Upper lobe of right lung (tissue), 1 donor: ENCODE measurements around the gene CDH4. TPM values are rescaled to one million over a fixed set of nuclear protein-coding genes. Genes with fewer than 3 reads are reported as not detected.

ENCODE experiments used
- ATAC-seq: fragments of 200-7000 bp; cut with Tn5 transposase; one replicate; pipeline ENCODE4 v1.9.1; 2020; ENCODE audit warnings: mild to moderate bottlenecking, moderate library complexity
- DNase-seq: peaks from one replicate; pipeline ENCODE4 v3.0.0-alpha.2; 2020
- H3K27ac ChIP-seq: fragments of 200-600 bp; one replicate; pipeline ENCODE4 v1.8.0; 2022
- H3K27me3 ChIP-seq: fragments of 200-600 bp; one replicate; pipeline ENCODE4 v1.8.0; 2022; ENCODE audit warnings: mild to moderate bottlenecking
- H3K36me3 ChIP-seq: fragments of 200-600 bp; one replicate; pipeline ENCODE4 v1.8.0; 2022
- H3K4me1 ChIP-seq: fragments of 200-600 bp; one replicate; pipeline ENCODE4 v1.8.0; 2022
- H3K4me3 ChIP-seq: fragments of 200-600 bp; one replicate; pipeline ENCODE4 v1.8.0; 2022; ENCODE audit warnings: mild to moderate bottlenecking
- H3K9me3 ChIP-seq: fragments of 200-600 bp; one replicate; pipeline ENCODE4 v1.8.0; 2022
- intact Hi-C: fragments of 100-400 bp; cut with DNase I; formaldehyde crosslinking; loops from one replicate; pipeline ENCODE4 v1.11.0; 2022
- total RNA-seq: library from RNA; stranded (reverse); fragmentation: NEBNext Ultra II Directional; extraction: Animal tissue kit (Norgen Biotek cat#: 25700); gene quantifications from one replicate; pipeline ENCODE4 v1.2.1, GENCODE V29; 2021
- TF ChIP-seq, protein P1 (sequence below): fragments of 200-600 bp; IDR thresholded peaks from one replicate; pipeline ENCODE4 v1.8.0; 2022; ENCODE audit warnings: antibody characterized with exemption
- donor health status: DM: no; HTN: yes; CAD: no; lungs with severe emphysema.

Gene CDH4
- total RNA-seq, 1 donor from 2014 or later: 0.23 TPM

DNA sequence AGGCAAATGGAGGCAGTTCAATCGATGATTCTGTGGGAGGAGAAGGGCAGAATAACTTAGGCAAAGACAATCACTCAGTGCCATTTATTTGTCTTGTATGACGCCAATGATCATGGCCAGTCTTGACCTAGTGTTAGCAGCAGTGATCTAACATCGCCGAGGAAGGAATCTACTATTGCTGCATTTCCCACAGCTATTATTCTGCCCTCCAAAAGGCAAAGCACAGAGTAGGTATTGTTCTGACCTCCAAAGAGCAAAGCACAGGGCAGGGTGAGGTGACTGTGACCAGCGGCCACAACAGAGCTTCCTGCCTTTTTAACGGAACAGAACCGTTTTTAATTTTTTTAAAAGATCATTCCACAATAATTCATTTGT, 235.9 kb downstream of the CDH4 start:
- ATAC-seq (no peak), DNase-seq (no peak)
- Histone ChIP-seq H3K4me3 (no peak overlapping the region), H3K27ac (no peak overlapping the region), H3K9me3 (no peaks in the 10 kb centered on the region), H3K4me1 (no peaks in the 10 kb centered on the region), H3K36me3 (no peaks in the 10 kb centered on the region), H3K27me3 (no peaks in the 10 kb centered on the region)
- intact Hi-C loops: no loop called here
- TF ChIP-seq, protein P1, sequence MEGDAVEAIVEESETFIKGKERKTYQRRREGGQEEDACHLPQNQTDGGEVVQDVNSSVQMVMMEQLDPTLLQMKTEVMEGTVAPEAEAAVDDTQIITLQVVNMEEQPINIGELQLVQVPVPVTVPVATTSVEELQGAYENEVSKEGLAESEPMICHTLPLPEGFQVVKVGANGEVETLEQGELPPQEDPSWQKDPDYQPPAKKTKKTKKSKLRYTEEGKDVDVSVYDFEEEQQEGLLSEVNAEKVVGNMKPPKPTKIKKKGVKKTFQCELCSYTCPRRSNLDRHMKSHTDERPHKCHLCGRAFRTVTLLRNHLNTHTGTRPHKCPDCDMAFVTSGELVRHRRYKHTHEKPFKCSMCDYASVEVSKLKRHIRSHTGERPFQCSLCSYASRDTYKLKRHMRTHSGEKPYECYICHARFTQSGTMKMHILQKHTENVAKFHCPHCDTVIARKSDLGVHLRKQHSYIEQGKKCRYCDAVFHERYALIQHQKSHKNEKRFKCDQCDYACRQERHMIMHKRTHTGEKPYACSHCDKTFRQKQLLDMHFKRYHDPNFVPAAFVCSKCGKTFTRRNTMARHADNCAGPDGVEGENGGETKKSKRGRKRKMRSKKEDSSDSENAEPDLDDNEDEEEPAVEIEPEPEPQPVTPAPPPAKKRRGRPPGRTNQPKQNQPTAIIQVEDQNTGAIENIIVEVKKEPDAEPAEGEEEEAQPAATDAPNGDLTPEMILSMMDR: no peak

DNA sequence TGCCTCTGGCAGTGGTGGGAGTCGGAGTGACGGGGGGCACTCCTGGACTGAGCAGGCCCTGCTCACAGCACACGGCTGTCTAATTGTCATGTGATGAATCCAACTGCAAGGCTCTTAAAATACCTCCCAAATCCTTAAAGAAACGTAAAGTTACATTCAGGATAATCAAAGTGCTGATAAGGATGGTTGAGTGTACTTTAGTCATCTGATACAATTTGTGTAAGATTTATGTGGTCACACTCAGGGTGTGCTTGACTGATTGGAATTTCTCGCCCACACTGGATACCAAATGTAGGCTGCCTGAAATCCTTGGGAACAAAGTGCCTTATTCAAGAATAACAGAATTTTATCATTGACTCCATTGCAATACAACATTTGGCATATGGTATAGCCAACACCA, 238.7 kb downstream of the CDH4 start:
- intact Hi-C loops: no loop called here
- DNase-seq (no peak), ATAC-seq (no peak)
- Histone ChIP-seq H3K27me3 (no peaks in the 10 kb centered on the region), H3K9me3 (no peaks in the 10 kb centered on the region), H3K4me3 (no peak overlapping the region), H3K4me1 (no peaks in the 10 kb centered on the region), H3K36me3 (no peaks in the 10 kb centered on the region), H3K27ac (no peak overlapping the region)
- TF ChIP-seq, protein P1: no peak

DNA sequence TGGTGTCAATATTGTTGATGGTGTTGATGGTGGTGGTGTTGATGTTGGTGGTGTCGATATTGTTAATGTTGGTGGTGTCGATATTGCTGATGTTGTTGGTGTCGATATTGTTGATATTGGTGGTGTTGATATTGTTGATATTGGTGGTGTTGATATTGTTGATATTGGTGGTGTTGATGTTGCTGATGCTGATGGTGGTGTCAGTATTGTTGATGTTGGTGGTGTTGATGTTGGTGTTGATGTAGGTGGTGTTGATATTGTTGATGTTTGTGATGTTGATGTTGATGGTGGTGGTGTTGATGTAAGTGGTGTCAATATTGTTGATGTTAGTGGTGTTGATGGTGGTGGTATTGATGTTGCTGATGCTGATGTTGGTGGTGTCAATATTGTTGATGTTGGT, 240.0 kb downstream of the CDH4 start:
- no peaks in the 10 kb centered on the region for H3K4me1 ChIP-seq
- no peak for DNase-seq
- H3K4me3 ChIP-seq: no peak overlapping the region
- H3K27me3 ChIP-seq: no peaks in the 10 kb centered on the region
- no peaks in the 10 kb centered on the region for H3K9me3 ChIP-seq
- no peaks in the 10 kb centered on the region for H3K36me3 ChIP-seq
- H3K27ac ChIP-seq: no peak overlapping the region
- ATAC-seq: no peak
- TF ChIP-seq, protein P1: no peak
- intact Hi-C loops: no loop called here

DNA sequence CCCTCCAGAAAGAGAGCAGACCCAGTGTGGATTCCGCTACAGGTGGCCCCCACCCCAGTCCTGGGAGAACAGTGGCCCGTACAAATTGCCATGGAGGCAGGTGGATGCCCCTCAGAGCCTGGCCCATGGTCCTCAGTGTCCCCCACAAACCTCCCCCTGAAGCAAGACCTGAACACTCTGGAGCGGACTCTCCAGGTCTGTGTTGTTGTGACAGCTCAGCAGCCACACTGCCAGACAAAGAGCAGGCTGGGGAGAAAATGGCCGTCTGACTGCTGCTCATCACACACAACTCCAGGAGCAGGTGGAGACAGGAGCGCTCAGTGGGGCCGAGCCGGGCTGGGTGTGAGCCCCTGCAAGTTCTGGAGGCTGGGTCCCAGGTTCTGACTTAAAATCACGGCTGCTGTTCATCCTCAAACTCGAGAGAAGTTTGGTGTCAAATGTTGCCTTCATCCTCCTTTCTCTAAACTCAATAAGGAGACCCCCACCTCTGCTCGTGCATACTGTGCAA, 241.8 kb downstream of the CDH4 start:
- no peak overlapping the region for H3K27ac ChIP-seq
- H3K9me3 ChIP-seq: no peaks in the 10 kb centered on the region
- ATAC-seq (no peak), DNase-seq (no peak)
- H3K36me3 ChIP-seq: no peaks in the 10 kb centered on the region
- TF ChIP-seq, protein P1: no peak
- H3K27me3 ChIP-seq: no peaks in the 10 kb centered on the region
- no peak overlapping the region for H3K4me3 ChIP-seq
- intact Hi-C loops: no loop called here
- no peaks in the 10 kb centered on the region for H3K4me1 ChIP-seq

DNA sequence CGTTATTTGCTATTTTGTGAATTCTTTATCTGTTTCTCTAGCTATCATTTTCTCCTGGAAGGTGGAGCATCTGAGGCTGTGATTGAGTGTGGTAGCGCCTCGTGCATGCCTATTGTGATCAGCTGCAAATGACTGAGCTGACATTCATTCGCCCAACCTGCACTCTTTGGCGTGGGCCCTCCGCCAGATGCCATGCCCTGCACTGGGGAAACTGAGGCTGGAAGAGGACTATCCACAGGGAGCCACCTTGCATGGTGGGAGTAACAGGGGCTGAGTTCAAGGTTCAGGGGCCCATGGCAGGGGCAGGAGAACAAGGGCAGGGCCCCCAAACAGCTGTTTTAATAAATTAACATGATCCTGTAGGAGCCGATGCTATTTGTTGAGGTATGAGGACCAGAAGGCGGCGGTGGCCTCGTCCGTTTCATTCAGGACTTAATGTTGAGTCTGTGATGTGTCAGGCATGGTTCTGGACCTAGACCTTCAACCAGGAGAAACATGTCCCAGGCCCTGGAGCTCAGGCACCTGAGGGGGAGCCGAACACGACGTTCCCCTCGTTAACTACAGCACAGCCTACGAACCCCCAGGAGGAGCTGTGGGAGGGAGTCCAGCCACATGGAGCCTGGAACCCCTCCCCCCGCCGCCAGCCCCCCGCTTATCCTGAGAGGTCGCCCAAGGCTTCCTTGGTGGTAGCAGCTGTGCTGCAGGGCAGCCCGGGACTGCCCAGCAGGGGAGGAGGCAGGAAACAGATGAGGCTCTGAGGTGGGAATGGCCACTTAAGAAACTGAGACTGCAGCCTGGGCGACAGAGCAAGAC, 242.9 kb downstream of the CDH4 start:
- Histone ChIP-seq H3K36me3 (no peaks in the 10 kb centered on the region), H3K4me3 (no peak overlapping the region), H3K27ac (no peak overlapping the region), H3K4me1 (no peaks in the 10 kb centered on the region), H3K27me3 (no peaks in the 10 kb centered on the region), H3K9me3 (no peaks in the 10 kb centered on the region)
- intact Hi-C loops: no loop called here
- DNase-seq (no peak), ATAC-seq (no peak)
- TF ChIP-seq, protein P1: no peak
